GM18526 (cell line): ENCODE data around the gene RNPS1.

Source experiments
- POLR2A ChIP-seq: IDR thresholded peaks from 3 replicates; pipeline ENCODE4 v1.6.1; 2011; ENCODE audit not compliant: insufficient read length; ENCODE audit errors: extremely low read depth

The RNPS1 gene

GRCh38 chr16:2233872-2234812 is 33.8 kb downstream of the RNPS1 start:
- TF ChIP-seq POLR2A, result no peak

- TF ChIP-seq POLR2A, result no peak
Measured at GRCh38 chr16:2233046-2233775, 34.7 kb downstream of the RNPS1 start.

- TF ChIP-seq POLR2A, result no peak
Measured at GRCh38 chr16:2232094-2232990, 35.6 kb downstream of the RNPS1 start.

- no peak for TF ChIP-seq POLR2A
Measured at GRCh38 chr16:2231016-2231931, 36.7 kb downstream of the RNPS1 start.

GRCh38 chr16:2230376-2230775 is 37.5 kb downstream of the RNPS1 start:
- TF ChIP-seq POLR2A, result no peak

GRCh38 chr16:2229632-2230250 is 38.2 kb downstream of the RNPS1 start:
- TF ChIP-seq POLR2A, result no peak

GRCh38 chr16:2229091-2229490 is 38.8 kb downstream of the RNPS1 start:
- TF ChIP-seq POLR2A, result no peak

- TF ChIP-seq POLR2A, result no peak
Measured at GRCh38 chr16:2228161-2228824, 39.6 kb downstream of the RNPS1 start.

- TF ChIP-seq POLR2A, result no peak
Measured at GRCh38 chr16:2226918-2227317, 41.0 kb downstream of the RNPS1 start.

- TF ChIP-seq POLR2A, result no peak
Measured at GRCh38 chr16:2226245-2226793, 41.6 kb downstream of the RNPS1 start.

- TF ChIP-seq POLR2A, result no peak
Measured at GRCh38 chr16:2223942-2224486, 43.9 kb downstream of the RNPS1 start.

- peak; percentile 98 for TF ChIP-seq POLR2A
Measured at GRCh38 chr16:2223221-2223941, 44.5 kb downstream of the RNPS1 start, which contains the start of gene E4F1. Gene E4F1, plus strand, starts transcription at chr16:2223591. Its CDS starts 23 bp downstream, at chr16:2223614.

- TF ChIP-seq POLR2A, result no peak
Measured at GRCh38 chr16:2216330-2216729, 51.6 kb downstream of the RNPS1 start.

- TF ChIP-seq POLR2A, result no peak
Measured at GRCh38 chr16:2214719-2214968, 53.3 kb downstream of the RNPS1 start, which contains the start of gene PGP. Gene PGP, minus strand, starts transcription at chr16:2214840. Its CDS starts 63 bp downstream, at chr16:2214777.
